ENCODE data around the gene SPATA13. TPM values are rescaled to one million over a fixed set of nuclear protein-coding genes. Genes with fewer than 3 reads are reported as not detected.

Gene SPATA13
- total and polyA plus RNA-seq, 2 experiments from 2014 or later = 2.4 to 4.6 TPM

- Histone ChIP-seq H3K9ac (peak overlapping the region; percentile 67), H4K20me1 (ENCODE audit: insufficient read depth) (no peaks in the 10 kb centered on the region), H3K9me2 (ENCODE audit: insufficient read depth) (no peaks in the 10 kb centered on the region), H2AFZ (peak overlapping the region; percentile 89), H3F3A (ENCODE audit: insufficient read depth) (peaks cover 9% of the 10 kb centered on the region; the same call in 1 of the 2 replicates), H3K36me3 (ENCODE audit: low read depth) (no peaks in the 10 kb centered on the region), H3K4me3 (peak overlapping the region; percentile 68), H3K4me2 (ENCODE audit: unreplicated experiment) (peak overlapping the region; percentile 78), H3K4me1 (ENCODE audit: insufficient read depth) (peaks cover 20% of the 10 kb centered on the region), H3K79me2 (ENCODE audit: insufficient read depth) (no peaks in the 10 kb centered on the region; the same call in 1 of the 2 replicates), H3K9me3 (ENCODE audit: low read depth) (no peaks in the 10 kb centered on the region), H3K27ac (peak overlapping the region; percentile 51), H3K27me3 (replicated peaks; ENCODE audit: insufficient read depth) (no peaks in the 10 kb centered on the region)
- TF ChIP-seq EZH2 (IDR thresholded peaks at IDR 0.05; ENCODE audit: insufficient read depth, poor library complexity, severe bottlenecking) (no peak), EZH2phosphoT487 (IDR thresholded peaks at IDR 0.05; ENCODE audit: insufficient read depth, low read depth) (no peak)
- no peak for DNase-seq
- in situ Hi-C loops (cut with MboI) = no loop called here
- WGBS, 2 experiments (ENCODE audit: low coverage in 1 of 2, low lambda C conversion rate in 2 of 2, missing lambda C conversion rate in 2 of 2) = 89% methylated on average over 18 of the region's 18 CpGs
Observed at GRCh38 chr13:24272452-24273161, 112.1 kb downstream of the SPATA13 start.

GRCh38 chr13:24273926-24274325, 113.4 kb downstream of the SPATA13 start:
- TF ChIP-seq EZH2phosphoT487 (IDR thresholded peaks at IDR 0.05; ENCODE audit: insufficient read depth, low read depth) (no peak), EZH2 (IDR thresholded peaks at IDR 0.05; ENCODE audit: insufficient read depth, poor library complexity, severe bottlenecking) (no peak)
- in situ Hi-C loops (cut with MboI) = no loop called here
- no peaks in the 10 kb centered on the region for H3K9me2 ChIP-seq (ENCODE audit: insufficient read depth)
- no peaks in the 10 kb centered on the region for H3K36me3 ChIP-seq (ENCODE audit: low read depth)
- H3K4me1 ChIP-seq (ENCODE audit: insufficient read depth) = peaks cover 18% of the 10 kb centered on the region
- H3K79me2 ChIP-seq (ENCODE audit: insufficient read depth) = no peaks in the 10 kb centered on the region; the same call in 1 of the 2 replicates
- peaks cover 9% of the 10 kb centered on the region; the same call in 1 of the 2 replicates for H3F3A ChIP-seq (ENCODE audit: insufficient read depth)
- no peak overlapping the region for H3K4me3 ChIP-seq
- no peaks in the 10 kb centered on the region for H3K9me3 ChIP-seq (ENCODE audit: low read depth)
- 93 to 97% methylated on average over 7 of the region's 7 CpGs for WGBS, 2 experiments (ENCODE audit: low coverage in 1 of 2, low lambda C conversion rate in 2 of 2, missing lambda C conversion rate in 2 of 2)
- H3K4me2 ChIP-seq (ENCODE audit: unreplicated experiment) = no peak overlapping the region
- H2AFZ ChIP-seq = no peak overlapping the region
- H3K27me3 ChIP-seq (replicated peaks; ENCODE audit: insufficient read depth) = no peaks in the 10 kb centered on the region
- no peaks in the 10 kb centered on the region for H4K20me1 ChIP-seq (ENCODE audit: insufficient read depth)
- no peak overlapping the region for H3K9ac ChIP-seq
- DNase-seq = no peak
- H3K27ac ChIP-seq = no peak overlapping the region

- no peak for DNase-seq
- no peaks in the 10 kb centered on the region; the same call in 1 of the 2 replicates for H3K79me2 ChIP-seq (ENCODE audit: insufficient read depth)
- H3K9me2 ChIP-seq (ENCODE audit: insufficient read depth) = no peaks in the 10 kb centered on the region
- peaks cover 18% of the 10 kb centered on the region for H3K4me1 ChIP-seq (ENCODE audit: insufficient read depth)
- H3K9ac ChIP-seq = no peak overlapping the region
- WGBS, 2 experiments (ENCODE audit: low coverage in 1 of 2, low lambda C conversion rate in 2 of 2, missing lambda C conversion rate in 2 of 2) = 69 to 78% methylated on average over 6 of the region's 6 CpGs
- no peak for TF ChIP-seq EZH2phosphoT487 (IDR thresholded peaks at IDR 0.05; ENCODE audit: insufficient read depth, low read depth)
- no peak for TF ChIP-seq EZH2 (IDR thresholded peaks at IDR 0.05; ENCODE audit: insufficient read depth, poor library complexity, severe bottlenecking)
- H3K27ac ChIP-seq = no peak overlapping the region
- H3K27me3 ChIP-seq (replicated peaks; ENCODE audit: insufficient read depth) = no peaks in the 10 kb centered on the region
- no peaks in the 10 kb centered on the region for H4K20me1 ChIP-seq (ENCODE audit: insufficient read depth)
- in situ Hi-C loops (cut with MboI) = no loop called here
- H3F3A ChIP-seq (ENCODE audit: insufficient read depth) = peaks cover 9% of the 10 kb centered on the region; the same call in 1 of the 2 replicates
- H3K4me2 ChIP-seq (ENCODE audit: unreplicated experiment) = no peak overlapping the region
- H3K9me3 ChIP-seq (ENCODE audit: low read depth) = no peaks in the 10 kb centered on the region
- H3K36me3 ChIP-seq (ENCODE audit: low read depth) = no peaks in the 10 kb centered on the region
- no peak overlapping the region for H2AFZ ChIP-seq
- H3K4me3 ChIP-seq = no peak overlapping the region
Observed at GRCh38 chr13:24274452-24275021, 114.0 kb downstream of the SPATA13 start.

GRCh38 chr13:24275041-24275440, 114.5 kb downstream of the SPATA13 start:
- Histone ChIP-seq H3F3A (ENCODE audit: insufficient read depth) (peaks cover 9% of the 10 kb centered on the region; the same call in 1 of the 2 replicates), H3K4me1 (ENCODE audit: insufficient read depth) (peaks cover 17% of the 10 kb centered on the region), H3K9me3 (ENCODE audit: low read depth) (no peaks in the 10 kb centered on the region), H3K27me3 (replicated peaks; ENCODE audit: insufficient read depth) (no peaks in the 10 kb centered on the region), H3K79me2 (ENCODE audit: insufficient read depth) (no peaks in the 10 kb centered on the region; the same call in 1 of the 2 replicates), H3K36me3 (ENCODE audit: low read depth) (no peaks in the 10 kb centered on the region), H2AFZ (no peak overlapping the region), H3K9me2 (ENCODE audit: insufficient read depth) (no peaks in the 10 kb centered on the region), H3K9ac (no peak overlapping the region), H3K27ac (no peak overlapping the region), H3K4me2 (ENCODE audit: unreplicated experiment) (no peak overlapping the region), H4K20me1 (ENCODE audit: insufficient read depth) (no peaks in the 10 kb centered on the region), H3K4me3 (no peak overlapping the region)
- TF ChIP-seq EZH2phosphoT487 (IDR thresholded peaks at IDR 0.05; ENCODE audit: insufficient read depth, low read depth) = no peak
- no peak for TF ChIP-seq EZH2 (IDR thresholded peaks at IDR 0.05; ENCODE audit: insufficient read depth, poor library complexity, severe bottlenecking)
- in situ Hi-C loops (cut with MboI) = no loop called here
- no peak for DNase-seq

All from GM23248 (cell line).